ENCODE results near the gene BTBD17.

The BTBD17 gene

GRCh38 chr17:74387365-74388218 is 25.9 kb upstream of the BTBD17 start:
- DNase-seq: no peak

GRCh38 chr17:74386386-74386785 is 24.7 kb upstream of the BTBD17 start:
- DNase-seq: peak; percentile 76

GRCh38 chr17:74385201-74385600 is 23.5 kb upstream of the BTBD17 start:
- DNase-seq: no peak

GRCh38 chr17:74383141-74383540 is 21.5 kb upstream of the BTBD17 start:
- DNase-seq: no peak

- no peak for DNase-seq
These were observed 19.5 kb upstream of the BTBD17 start for GRCh38 chr17:74380959-74381808.

GRCh38 chr17:74380086-74380958 is 18.7 kb upstream of the BTBD17 start:
- peak; percentile 81 for DNase-seq

GRCh38 chr17:74379495-74380085 is 17.9 kb upstream of the BTBD17 start:
- peak; percentile 94 for DNase-seq

- DNase-seq: no peak
These were observed 13.2 kb upstream of the BTBD17 start for GRCh38 chr17:74374858-74375257.

- DNase-seq: no peak
These were observed 12.4 kb upstream of the BTBD17 start for GRCh38 chr17:74373838-74374606.

- DNase-seq: no peak
These were observed 10.8 kb upstream of the BTBD17 start for GRCh38 chr17:74372426-74372825.

- no peak for DNase-seq
These were observed 10.0 kb upstream of the BTBD17 start for GRCh38 chr17:74371653-74372147.

- DNase-seq: no peak
These were observed 8.2 kb upstream of the BTBD17 start for GRCh38 chr17:74369665-74370490.

GRCh38 chr17:74369221-74369620 is 7.6 kb upstream of the BTBD17 start:
- no peak for DNase-seq

- DNase-seq: peak; percentile 75
These were observed 6.8 kb upstream of the BTBD17 start for GRCh38 chr17:74368341-74369081.

GRCh38 chr17:74367206-74367605 is 5.5 kb upstream of the BTBD17 start, which contains the start of gene GPR142:
Gene GPR142, plus strand, starts transcription at chr17:74367506. Its CDS starts 2,035 bp downstream, at chr17:74369541.
- DNase-seq: no peak

- DNase-seq: peak; percentile 56
These were observed 1.3 kb upstream of the BTBD17 start for GRCh38 chr17:74362810-74363498.

GRCh38 chr17:74362069-74362405 is 369 bp upstream of the BTBD17 start:
- no peak for DNase-seq

GRCh38 chr17:74360899-74361229 is 804 bp downstream of the BTBD17 start:
- no peak for DNase-seq

GRCh38 chr17:74359916-74360315 is 1.8 kb downstream of the BTBD17 start:
- DNase-seq: no peak
